ENCODE results near the gene POU4F1. TPM values are rescaled to one million over a fixed set of nuclear protein-coding genes. Genes with fewer than 3 reads are reported as not detected.

Gene POU4F1
- total RNA-seq, 1 donor from 2014 or later: not detected

DNA sequence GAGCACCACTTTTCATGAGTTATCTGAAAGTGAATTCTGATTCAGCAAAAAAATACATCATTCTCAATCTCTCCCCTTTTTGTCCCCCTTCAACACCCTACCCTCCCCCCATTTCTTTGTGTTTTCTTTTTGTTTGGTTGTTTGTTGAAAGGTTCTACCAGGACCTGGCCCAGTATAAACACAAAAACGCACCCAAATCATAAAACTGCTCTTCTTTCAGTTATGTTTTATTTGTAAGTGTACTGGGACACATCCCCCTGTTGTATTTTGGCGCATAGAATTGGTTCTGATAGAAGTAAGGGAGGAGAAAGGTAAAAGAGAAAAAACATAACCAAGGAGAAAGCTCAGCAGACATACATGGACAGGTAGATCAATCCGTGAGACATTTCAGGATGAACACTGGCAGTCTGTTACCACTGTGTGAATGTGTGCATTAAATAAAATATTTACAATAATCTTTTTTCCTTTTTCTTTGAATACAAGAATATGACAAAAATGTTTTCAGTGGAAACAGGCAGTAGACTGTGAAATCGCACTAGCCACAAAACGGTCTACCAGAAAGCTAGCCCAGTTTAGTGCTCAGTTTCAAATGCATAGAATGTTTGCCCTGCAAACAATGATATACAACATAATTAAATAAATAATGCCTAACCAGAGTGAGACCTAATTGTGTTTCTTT, 4.2 kb downstream of the POU4F1 start:
- H3K4me3 Mint-ChIP-seq (ENCODE audit: unreplicated experiment): no peak overlapping the region
- peaks cover 6% of the 10 kb centered on the region for H3K9me3 Mint-ChIP-seq (ENCODE audit: unreplicated experiment)
- H3K4me1 Mint-ChIP-seq (ENCODE audit: unreplicated experiment): peaks cover 29% of the 10 kb centered on the region
- no peak overlapping the region for H3K27ac Mint-ChIP-seq (ENCODE audit: unreplicated experiment)
- H3K27me3 Mint-ChIP-seq (ENCODE audit: unreplicated experiment): peaks cover 89% of the 10 kb centered on the region
- TF ChIP-seq, protein P1, sequence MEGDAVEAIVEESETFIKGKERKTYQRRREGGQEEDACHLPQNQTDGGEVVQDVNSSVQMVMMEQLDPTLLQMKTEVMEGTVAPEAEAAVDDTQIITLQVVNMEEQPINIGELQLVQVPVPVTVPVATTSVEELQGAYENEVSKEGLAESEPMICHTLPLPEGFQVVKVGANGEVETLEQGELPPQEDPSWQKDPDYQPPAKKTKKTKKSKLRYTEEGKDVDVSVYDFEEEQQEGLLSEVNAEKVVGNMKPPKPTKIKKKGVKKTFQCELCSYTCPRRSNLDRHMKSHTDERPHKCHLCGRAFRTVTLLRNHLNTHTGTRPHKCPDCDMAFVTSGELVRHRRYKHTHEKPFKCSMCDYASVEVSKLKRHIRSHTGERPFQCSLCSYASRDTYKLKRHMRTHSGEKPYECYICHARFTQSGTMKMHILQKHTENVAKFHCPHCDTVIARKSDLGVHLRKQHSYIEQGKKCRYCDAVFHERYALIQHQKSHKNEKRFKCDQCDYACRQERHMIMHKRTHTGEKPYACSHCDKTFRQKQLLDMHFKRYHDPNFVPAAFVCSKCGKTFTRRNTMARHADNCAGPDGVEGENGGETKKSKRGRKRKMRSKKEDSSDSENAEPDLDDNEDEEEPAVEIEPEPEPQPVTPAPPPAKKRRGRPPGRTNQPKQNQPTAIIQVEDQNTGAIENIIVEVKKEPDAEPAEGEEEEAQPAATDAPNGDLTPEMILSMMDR (IDR thresholded peaks at IDR 0.05): no peak
- H3K36me3 Mint-ChIP-seq (ENCODE audit: unreplicated experiment): no peaks in the 10 kb centered on the region
- DNase-seq (ENCODE audit: extremely low spot score, unreplicated experiment): no peak

DNA sequence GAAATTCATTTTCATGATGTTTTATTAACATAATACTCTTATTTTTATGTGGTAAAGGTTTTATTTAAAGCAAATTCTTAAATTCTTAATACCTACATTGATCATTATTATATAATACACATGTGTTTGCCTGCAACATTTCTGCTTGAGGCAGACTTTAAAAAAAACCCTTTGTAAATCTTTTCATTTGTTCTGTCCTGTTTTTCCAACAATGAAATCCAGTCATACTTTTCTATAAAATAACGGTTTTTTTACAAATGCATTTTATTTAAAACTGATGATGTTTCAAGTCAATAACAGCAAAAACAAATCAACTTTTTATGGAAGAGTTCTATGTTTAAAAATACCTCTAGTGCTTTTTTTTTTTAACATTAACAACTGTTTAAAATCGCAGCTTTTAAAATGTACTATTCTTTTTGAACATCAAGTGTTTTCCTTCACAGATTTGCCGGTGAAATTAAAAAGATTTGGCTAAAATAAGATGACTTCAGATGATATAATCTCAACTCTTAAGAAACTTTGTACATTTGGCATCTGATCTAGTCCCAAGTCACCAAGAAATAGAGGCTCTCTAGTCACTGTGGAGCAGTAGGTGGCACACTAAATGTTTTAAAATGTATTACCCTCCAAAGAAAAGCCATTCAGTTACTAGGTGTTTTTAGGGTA, 5.1 kb downstream of the POU4F1 start:
- TF ChIP-seq, protein P1 (IDR thresholded peaks at IDR 0.05): no peak
- Mint-ChIP-seq H3K9me3 (ENCODE audit: unreplicated experiment) (peaks cover 6% of the 10 kb centered on the region), H3K4me3 (ENCODE audit: unreplicated experiment) (no peak overlapping the region), H3K27me3 (ENCODE audit: unreplicated experiment) (peaks cover 89% of the 10 kb centered on the region), H3K36me3 (ENCODE audit: unreplicated experiment) (no peaks in the 10 kb centered on the region), H3K4me1 (ENCODE audit: unreplicated experiment) (peaks cover 27% of the 10 kb centered on the region), H3K27ac (ENCODE audit: unreplicated experiment) (no peak overlapping the region)
- DNase-seq (ENCODE audit: extremely low spot score, unreplicated experiment): no peak

DNA sequence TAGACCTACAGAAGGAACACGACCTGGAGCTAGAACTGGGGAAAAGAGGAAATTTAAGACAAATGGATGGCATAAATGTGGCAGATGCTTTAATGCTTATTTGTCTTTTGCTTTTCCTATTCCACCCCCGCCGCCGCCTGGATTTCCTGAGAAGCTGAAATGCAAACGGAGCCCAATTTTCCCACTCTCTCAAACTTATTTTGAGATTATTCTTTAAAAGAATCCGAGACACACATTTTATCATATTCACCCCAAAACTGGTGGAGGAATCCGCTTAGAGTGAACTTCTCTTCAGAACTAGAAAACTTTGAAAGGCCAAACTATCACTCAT, 5.8 kb downstream of the POU4F1 start:
- H3K27me3 Mint-ChIP-seq (ENCODE audit: unreplicated experiment): peaks cover 92% of the 10 kb centered on the region

GRCh38 chr13:78596736-78597601, 6.4 kb downstream of the POU4F1 start:
- no peaks in the 10 kb centered on the region for H3K36me3 Mint-ChIP-seq (ENCODE audit: unreplicated experiment)
- DNase-seq (ENCODE audit: extremely low spot score, unreplicated experiment): no peak
- TF ChIP-seq, protein P1 (IDR thresholded peaks at IDR 0.05): no peak
- H3K4me1 Mint-ChIP-seq (ENCODE audit: unreplicated experiment): peaks cover 19% of the 10 kb centered on the region
- H3K4me3 Mint-ChIP-seq (ENCODE audit: unreplicated experiment): peak overlapping the region; percentile 26
- H3K27ac Mint-ChIP-seq (ENCODE audit: unreplicated experiment): no peak overlapping the region
- peaks cover 93% of the 10 kb centered on the region for H3K27me3 Mint-ChIP-seq (ENCODE audit: unreplicated experiment)
- peaks cover 6% of the 10 kb centered on the region for H3K9me3 Mint-ChIP-seq (ENCODE audit: unreplicated experiment)

More for the DNA sequence above, 5.8 kb downstream of the POU4F1 start:
- DNase-seq (ENCODE audit: extremely low spot score, unreplicated experiment): no peak
- Mint-ChIP-seq H3K36me3 (ENCODE audit: unreplicated experiment) (no peaks in the 10 kb centered on the region), H3K27ac (ENCODE audit: unreplicated experiment) (no peak overlapping the region), H3K4me3 (ENCODE audit: unreplicated experiment) (no peak overlapping the region), H3K4me1 (ENCODE audit: unreplicated experiment) (peaks cover 23% of the 10 kb centered on the region), H3K9me3 (ENCODE audit: unreplicated experiment) (peaks cover 6% of the 10 kb centered on the region)
- TF ChIP-seq, protein P1 (IDR thresholded peaks at IDR 0.05): no peak

DNA sequence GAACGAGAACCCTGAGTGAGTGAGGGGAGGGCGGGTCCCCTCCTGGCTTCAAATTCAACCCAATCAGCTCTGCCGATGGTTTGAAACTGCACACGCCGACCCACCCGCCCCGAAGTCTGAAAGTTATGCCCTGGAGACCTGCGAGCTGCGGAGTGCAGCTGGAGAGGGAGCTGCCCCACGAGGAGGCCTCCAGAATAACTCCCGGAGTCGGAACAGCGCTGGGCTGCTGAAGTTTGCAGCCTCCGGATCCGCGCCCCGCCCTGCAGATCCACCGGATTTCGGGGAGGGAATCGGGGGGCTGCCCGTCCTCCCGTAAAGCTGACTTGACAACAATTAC, 7.0 kb downstream of the POU4F1 start:
- TF ChIP-seq, protein P1 (IDR thresholded peaks at IDR 0.05): no peak
- no peak for DNase-seq (ENCODE audit: extremely low spot score, unreplicated experiment)
- no peaks in the 10 kb centered on the region for H3K36me3 Mint-ChIP-seq (ENCODE audit: unreplicated experiment)
- H3K4me1 Mint-ChIP-seq (ENCODE audit: unreplicated experiment): peaks cover 16% of the 10 kb centered on the region
- H3K27ac Mint-ChIP-seq (ENCODE audit: unreplicated experiment): no peak overlapping the region
- H3K9me3 Mint-ChIP-seq (ENCODE audit: unreplicated experiment): peaks cover 6% of the 10 kb centered on the region
- H3K4me3 Mint-ChIP-seq (ENCODE audit: unreplicated experiment): peak overlapping the region; percentile 26
- peaks cover 97% of the 10 kb centered on the region for H3K27me3 Mint-ChIP-seq (ENCODE audit: unreplicated experiment)
